MM.1S (cell line): Measurements from ENCODE around the gene PRCP.

Experiments used
- DNase-seq: peaks from one replicate; pipeline ENCODE4 v3.0.0-alpha.2; 2015
- H2AFZ ChIP-seq: fragments of 300-600 bp; sonication (generic); 2 replicates; pipeline ENCODE4 v1.6.0; 2016; ENCODE audit warnings: antibody characterized with exemption, low read length
- H3F3A ChIP-seq: fragments of 300-600 bp; sonication (generic); 2 replicates; pipeline ENCODE4 v1.6.1; 2016; ENCODE audit warnings: mild to moderate bottlenecking, antibody characterized with exemption, low read length, moderate library complexity, mixed read lengths; ENCODE audit not compliant: insufficient read depth
- H3K27ac ChIP-seq: fragments of 300-600 bp; sonication (generic); 2 replicates; pipeline ENCODE4 v1.5.1; 2016; ENCODE audit warnings: mild to moderate bottlenecking, low read length
- H3K27me3 ChIP-seq: fragments of 300-600 bp; sonication (generic); replicated peaks from 2 replicates; pipeline ENCODE4 v1.6.0; 2016; ENCODE audit warnings: low read length; ENCODE audit not compliant: insufficient read depth
- H3K36me3 ChIP-seq: fragments of 300-600 bp; sonication (generic); replicated peaks from 2 replicates; pipeline ENCODE4 v1.6.1; 2016; ENCODE audit warnings: mild to moderate bottlenecking, low read length, mixed read lengths; ENCODE audit not compliant: insufficient read depth
- H3K4me1 ChIP-seq: fragments of 300-600 bp; sonication (generic); 2 replicates; pipeline ENCODE4 v1.6.1; 2016; ENCODE audit warnings: low read length, mixed read lengths
- H3K4me2 ChIP-seq: fragments of 300-600 bp; sonication (generic); 2 replicates; pipeline ENCODE4 v1.6.0; 2016; ENCODE audit warnings: low read depth, low read length
- H3K4me3 ChIP-seq: fragments of 300-600 bp; sonication (generic); 2 replicates; pipeline ENCODE4 v1.5.1; 2016; ENCODE audit warnings: low read length, mixed read lengths
- H3K79me2 ChIP-seq: fragments of 300-600 bp; sonication (generic); 2 replicates; pipeline ENCODE4 v1.6.1; 2016; ENCODE audit warnings: mixed run types, low read length, mixed read lengths
- H3K9ac ChIP-seq: fragments of 300-600 bp; sonication (generic); 2 replicates; pipeline ENCODE4 v1.6.1; 2016; ENCODE audit warnings: low read length, mixed read lengths
- H3K9me2 ChIP-seq: fragments of 300-600 bp; sonication (generic); replicated peaks from 2 replicates; pipeline ENCODE4 v1.6.1; 2016; ENCODE audit warnings: mild to moderate bottlenecking, low read length, mixed read lengths; ENCODE audit not compliant: insufficient read depth
- H3K9me3 ChIP-seq: fragments of 300-600 bp; sonication (generic); replicated peaks from 2 replicates; pipeline ENCODE4 v1.6.1; 2016; ENCODE audit warnings: mild to moderate bottlenecking, low read length, mixed read lengths; ENCODE audit not compliant: insufficient read depth
- H4K20me1 ChIP-seq: fragments of 300-600 bp; sonication (generic); 2 replicates; pipeline ENCODE4 v1.6.1; 2016; ENCODE audit warnings: mild to moderate bottlenecking, low read length, moderate library complexity, mixed read lengths; ENCODE audit not compliant: insufficient read depth
- EZH2 ChIP-seq: fragments of 300-600 bp; sonication (generic); optimal IDR thresholded peaks from 2 replicates; pipeline ENCODE3; 2017; ENCODE audit warnings: low read depth, mild to moderate bottlenecking, antibody characterized with exemption, low read length, mixed read lengths
- EZH2phosphoT487 ChIP-seq: fragments of 300-600 bp; sonication (generic); IDR thresholded peaks from 2 replicates; pipeline ENCODE4 v1.6.1; 2018; ENCODE audit warnings: antibody characterized with exemption, low read length
- TF ChIP-seq, protein P1 (sequence below): fragments of 300-600 bp; sonication (generic); IDR thresholded peaks from 2 replicates; pipeline ENCODE4 v1.5.1; 2016; ENCODE audit warnings: antibody characterized with exemption, low read length, mixed read lengths

Gene PRCP

DNA sequence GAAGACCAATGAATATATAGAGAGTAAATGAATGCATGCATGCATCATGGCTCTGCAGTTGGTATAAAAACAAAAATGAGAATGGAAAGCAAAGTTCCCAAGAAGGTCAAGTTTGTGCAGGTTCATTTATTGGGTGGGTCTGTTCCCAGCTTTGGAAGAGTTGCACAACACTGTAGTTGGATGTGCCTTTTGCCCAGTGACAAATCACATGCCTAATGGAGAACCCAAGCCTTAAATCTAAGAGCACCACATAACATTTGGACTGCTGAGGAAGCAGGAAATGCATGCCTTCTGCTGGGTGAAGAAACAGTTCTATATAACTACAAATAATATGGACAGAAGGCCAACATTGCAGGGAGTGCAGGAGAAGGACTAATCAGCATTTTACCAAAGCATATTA, 30.6 kb downstream of the PRCP start:
- TF ChIP-seq EZH2phosphoT487 = no peak
- Histone ChIP-seq H3K9me3 (no peaks in the 10 kb centered on the region), H3K4me1 (peaks cover 3% of the 10 kb centered on the region), H3K9me2 (no peaks in the 10 kb centered on the region), H3K9ac (no peak overlapping the region), H3K79me2 (no peaks in the 10 kb centered on the region), H4K20me1 (no peaks in the 10 kb centered on the region), H3K27me3 (no peaks in the 10 kb centered on the region), H3F3A (no peaks in the 10 kb centered on the region), H3K27ac (no peak overlapping the region), H3K36me3 (no peaks in the 10 kb centered on the region), H2AFZ (no peak overlapping the region), H3K4me2 (no peak overlapping the region), H3K4me3 (no peak overlapping the region)
- DNase-seq = no peak

DNA sequence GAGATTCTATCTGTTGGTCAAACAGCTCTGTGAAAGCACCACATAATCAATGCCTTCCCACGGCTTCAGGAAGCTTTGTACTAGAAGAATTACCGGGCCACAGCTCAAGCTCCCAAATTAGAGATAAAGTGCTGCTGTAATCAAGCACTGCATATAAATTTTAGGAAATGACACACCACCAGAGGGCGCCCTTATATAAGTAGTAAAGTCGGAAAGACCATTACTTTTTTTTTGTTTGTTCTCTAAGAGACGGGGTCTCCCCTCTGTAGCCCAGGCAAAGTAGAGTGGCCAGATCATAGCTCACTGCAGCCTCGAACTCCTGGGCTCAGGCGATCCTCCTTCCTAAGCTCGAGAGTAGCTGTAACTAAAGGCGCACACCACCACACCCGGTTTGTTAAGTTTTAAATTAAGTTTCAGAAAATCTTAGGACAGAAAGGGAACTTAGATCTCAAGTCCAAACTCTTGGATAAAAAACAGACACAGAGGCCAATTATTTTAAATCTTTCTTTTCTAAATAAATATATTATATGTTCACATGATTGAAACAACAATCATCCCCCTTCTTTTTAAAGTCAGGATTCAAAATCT, 32.6 kb downstream of the PRCP start:
- Histone ChIP-seq H3K9me2 (no peaks in the 10 kb centered on the region), H3K79me2 (no peaks in the 10 kb centered on the region), H3K27me3 (no peaks in the 10 kb centered on the region), H2AFZ (peak overlapping the region; percentile 46; the same call in 1 of the 2 replicates), H3K9ac (no peak overlapping the region), H3K4me3 (no peak overlapping the region; the same call in 1 of the 2 replicates), H3K27ac (no peak overlapping the region), H3K36me3 (no peaks in the 10 kb centered on the region), H3K9me3 (no peaks in the 10 kb centered on the region), H4K20me1 (no peaks in the 10 kb centered on the region), H3K4me2 (peak overlapping the region; percentile 49; the same call in 1 of the 2 replicates), H3K4me1 (peaks cover 19% of the 10 kb centered on the region), H3F3A (peaks cover 15% of the 10 kb centered on the region)
- TF ChIP-seq, protein P1, sequence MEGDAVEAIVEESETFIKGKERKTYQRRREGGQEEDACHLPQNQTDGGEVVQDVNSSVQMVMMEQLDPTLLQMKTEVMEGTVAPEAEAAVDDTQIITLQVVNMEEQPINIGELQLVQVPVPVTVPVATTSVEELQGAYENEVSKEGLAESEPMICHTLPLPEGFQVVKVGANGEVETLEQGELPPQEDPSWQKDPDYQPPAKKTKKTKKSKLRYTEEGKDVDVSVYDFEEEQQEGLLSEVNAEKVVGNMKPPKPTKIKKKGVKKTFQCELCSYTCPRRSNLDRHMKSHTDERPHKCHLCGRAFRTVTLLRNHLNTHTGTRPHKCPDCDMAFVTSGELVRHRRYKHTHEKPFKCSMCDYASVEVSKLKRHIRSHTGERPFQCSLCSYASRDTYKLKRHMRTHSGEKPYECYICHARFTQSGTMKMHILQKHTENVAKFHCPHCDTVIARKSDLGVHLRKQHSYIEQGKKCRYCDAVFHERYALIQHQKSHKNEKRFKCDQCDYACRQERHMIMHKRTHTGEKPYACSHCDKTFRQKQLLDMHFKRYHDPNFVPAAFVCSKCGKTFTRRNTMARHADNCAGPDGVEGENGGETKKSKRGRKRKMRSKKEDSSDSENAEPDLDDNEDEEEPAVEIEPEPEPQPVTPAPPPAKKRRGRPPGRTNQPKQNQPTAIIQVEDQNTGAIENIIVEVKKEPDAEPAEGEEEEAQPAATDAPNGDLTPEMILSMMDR = peak; percentile 73
- TF ChIP-seq EZH2 = no peak
- TF ChIP-seq EZH2phosphoT487 = no peak
- peak; percentile 83 for DNase-seq

DNA sequence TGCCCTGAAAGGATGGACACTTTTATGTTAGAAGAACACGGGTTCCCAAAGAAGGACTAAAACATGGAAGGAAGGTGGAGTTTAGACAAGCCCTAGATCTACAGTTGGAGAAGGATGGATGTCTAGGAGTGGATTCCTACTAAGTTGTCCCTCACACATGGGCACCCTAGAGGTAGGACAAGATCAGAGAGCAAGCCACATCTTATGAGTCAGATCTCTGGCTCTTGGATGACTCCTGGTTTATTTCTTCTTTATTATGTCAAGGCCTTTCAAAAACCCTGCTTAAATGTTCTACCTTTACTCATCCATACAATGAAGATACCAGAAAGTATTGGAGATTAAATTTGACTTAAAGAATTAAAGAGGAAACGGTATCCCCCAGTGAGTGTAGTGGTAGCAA, 34.4 kb downstream of the PRCP start:
- DNase-seq = no peak
- Histone ChIP-seq H3K27me3 (no peaks in the 10 kb centered on the region), H3K36me3 (no peaks in the 10 kb centered on the region), H3K9me3 (no peaks in the 10 kb centered on the region), H3K4me3 (no peak overlapping the region), H2AFZ (no peak overlapping the region), H3K4me1 (peaks cover 24% of the 10 kb centered on the region), H3K79me2 (no peaks in the 10 kb centered on the region), H3K4me2 (no peak overlapping the region), H3K9ac (no peak overlapping the region), H3K27ac (no peak overlapping the region), H4K20me1 (no peaks in the 10 kb centered on the region), H3F3A (peaks cover 17% of the 10 kb centered on the region), H3K9me2 (no peaks in the 10 kb centered on the region)
- TF ChIP-seq EZH2phosphoT487 (no peak), EZH2 (no peak)
- TF ChIP-seq, protein P1 = no peak

DNA sequence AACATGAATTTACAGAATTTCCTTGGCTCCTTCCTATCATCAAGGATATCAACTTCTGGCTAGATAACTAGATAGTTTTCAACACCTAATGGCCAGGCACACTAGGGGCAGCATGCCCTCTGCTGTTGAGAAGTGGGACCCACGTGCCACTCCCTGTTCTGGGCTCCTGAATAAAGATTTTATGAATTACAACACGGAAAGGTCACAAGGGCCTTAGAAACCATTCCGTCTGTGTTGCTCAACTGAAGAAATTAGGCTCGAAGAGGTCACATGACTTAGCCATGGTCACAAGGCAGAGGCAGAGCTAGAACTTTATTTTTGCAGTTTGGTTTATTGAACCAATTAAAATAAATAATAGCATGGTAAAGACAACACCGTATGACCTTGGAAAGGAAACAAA, 36.0 kb downstream of the PRCP start:
- H3K4me2 ChIP-seq = peak overlapping the region; percentile 68; the same call in 1 of the 2 replicates
- H3K27ac ChIP-seq = no peak overlapping the region

More for the DNA sequence above, 36.0 kb downstream of the PRCP start:
- peak; percentile 80 for DNase-seq
- TF ChIP-seq EZH2phosphoT487 (no peak), EZH2 (no peak)
- TF ChIP-seq, protein P1 = peak; percentile 92
- Histone ChIP-seq H3K4me3 (no peak overlapping the region), H3K4me1 (peaks cover 24% of the 10 kb centered on the region), H3K9ac (no peak overlapping the region), H2AFZ (peak overlapping the region; percentile 7; the same call in 1 of the 2 replicates), H3K36me3 (no peaks in the 10 kb centered on the region), H3K27me3 (no peaks in the 10 kb centered on the region), H3K79me2 (no peaks in the 10 kb centered on the region), H3K9me3 (no peaks in the 10 kb centered on the region), H3K9me2 (no peaks in the 10 kb centered on the region), H4K20me1 (no peaks in the 10 kb centered on the region), H3F3A (peaks cover 17% of the 10 kb centered on the region)
